CD14-positive monocyte (primary cell): Measurements from ENCODE around the gene FBXO45. TPM values are rescaled to one million over a fixed set of nuclear protein-coding genes. Genes with fewer than 3 reads are reported as not detected.
A peak's percentile ranks its signal among the peaks of the same experiment; 100 is the strongest.
"Not testable (repeated sequence)": the region's sequence is repeated elsewhere in the genome, so short reads cannot be mapped to it uniquely, and the experiment has no call there.

Experiments
- DNase-seq, 3 donors: peaks; one replicate each; pipeline ENCODE4 v3.0.0-alpha.2; 2011 to 2022
- H2AFZ ChIP-seq: 2 replicates; pipeline ENCODE4 v1.6.0; 2012; ENCODE audit warnings: mild to moderate bottlenecking, low read depth, low read length, inconsistent platforms; ENCODE audit not compliant: insufficient read depth, poor library complexity, severe bottlenecking
- H3K27ac ChIP-seq, 2 donors: 1 replicate in 1 of 2; 2 replicates in 1 of 2; pipeline ENCODE4 v1.5.1; 2012 to 2013; ENCODE audit warnings: low read length in 2 of 2, control low read depth in 1 of 2, inconsistent platforms in 1 of 2, low read depth in 1 of 2, mild to moderate bottlenecking in 1 of 2
- H3K27me3 ChIP-seq, 2 donors: one replicate each; pipeline versions ENCODE4 v1.6.0 to v1.6.1; 2011 to 2013; ENCODE audit warnings: low read length in 2 of 2; ENCODE audit not compliant: control insufficient read depth in 2 of 2, insufficient read depth in 2 of 2
- H3K36me3 ChIP-seq, 2 donors: replicated peaks in 1 of 2; 1 replicate in 1 of 2; 2 replicates in 1 of 2; pipeline versions ENCODE4 v1.5.1 to v1.6.1; 2012 to 2013; ENCODE audit warnings: low read length in 2 of 2, control low read depth in 1 of 2, inconsistent platforms in 1 of 2, mild to moderate bottlenecking in 1 of 2; ENCODE audit not compliant: insufficient read depth in 2 of 2, control insufficient read depth in 1 of 2
- H3K4me1 ChIP-seq, 2 donors: 1 replicate in 1 of 2; 2 replicates in 1 of 2; pipeline versions ENCODE4 v1.5.1 to v1.6.1; 2012 to 2013; ENCODE audit warnings: low read length in 2 of 2, control low read depth in 1 of 2, inconsistent platforms in 1 of 2, mild to moderate bottlenecking in 1 of 2, moderate library complexity in 1 of 2; ENCODE audit not compliant: insufficient read depth in 2 of 2, control insufficient read depth in 1 of 2
- H3K4me2 ChIP-seq: replicated peaks from 2 replicates; pipeline ENCODE3; 2012; ENCODE audit warnings: low read length, moderate library complexity, mild to moderate bottlenecking; ENCODE audit not compliant: poor library complexity, severe bottlenecking; ENCODE audit errors: extremely low read depth
- H3K4me3 ChIP-seq, 3 experiments: fragments of 200-600 bp in 1 of 3; sonication (generic) in 1 of 3; replicated peaks in 1 of 3; 1 replicate in 2 of 3; 2 replicates in 1 of 3; pipeline ENCODE4 v1.5.1; 2011 to 2013; ENCODE audit warnings: low read length in 3 of 3, mild to moderate bottlenecking in 3 of 3, control low read depth in 2 of 3, low read depth in 2 of 3, inconsistent platforms in 1 of 3, moderate library complexity in 1 of 3
- H3K79me2 ChIP-seq: 2 replicates; pipeline ENCODE4 v1.6.0; 2012; ENCODE audit warnings: mild to moderate bottlenecking, control low read depth, inconsistent platforms, low read length, moderate library complexity; ENCODE audit not compliant: insufficient read depth
- H3K9ac ChIP-seq: 2 replicates; pipeline ENCODE4 v1.6.0; 2017; ENCODE audit warnings: low read length, mild to moderate bottlenecking; ENCODE audit not compliant: insufficient read depth, poor library complexity, severe bottlenecking
- H3K9me3 ChIP-seq, 2 donors: replicated peaks in 1 of 2; 1 replicate in 1 of 2; 2 replicates in 1 of 2; pipeline versions ENCODE4 v1.5.1 to v1.6.1; 2012 to 2013; ENCODE audit warnings: low read length in 2 of 2, control low read depth in 1 of 2; ENCODE audit not compliant: control insufficient read depth in 1 of 2, insufficient read depth in 1 of 2
- H4K20me1 ChIP-seq: 2 replicates; pipeline ENCODE4 v1.6.0; 2012; ENCODE audit warnings: mild to moderate bottlenecking, low read length, control low read depth, moderate library complexity; ENCODE audit not compliant: insufficient read depth
- H3K27ac Mint-ChIP-seq, 7 donors: one replicate each; pipeline ENCODE4 v1.8.0; 2020; ENCODE audit warnings: mild to moderate bottlenecking in 7 of 7, mixed read lengths in 7 of 7, moderate library complexity in 6 of 7, inconsistent platforms in 2 of 7
- H3K27me3 Mint-ChIP-seq, 3 donors: one replicate each; pipeline ENCODE4 v1.8.0; 2021 to 2022; ENCODE audit warnings: low read depth in 3 of 3, mild to moderate bottlenecking in 3 of 3, mixed read lengths in 3 of 3, moderate library complexity in 3 of 3, inconsistent platforms in 1 of 3
- H3K36me3 Mint-ChIP-seq, 2 donors: one replicate each; pipeline ENCODE4 v1.8.0; 2020; ENCODE audit warnings: mixed read lengths in 2 of 2, inconsistent platforms in 1 of 2, mild to moderate bottlenecking in 1 of 2
- H3K4me1 Mint-ChIP-seq: one replicate; pipeline ENCODE4 v1.8.0; 2020; ENCODE audit warnings: mild to moderate bottlenecking, mixed read lengths
- H3K4me3 Mint-ChIP-seq, 2 donors: one replicate each; pipeline ENCODE4 v1.8.0; 2020; ENCODE audit warnings: mild to moderate bottlenecking in 2 of 2, mixed read lengths in 2 of 2, moderate library complexity in 1 of 2
- H3K9me3 Mint-ChIP-seq, 7 donors: one replicate each; pipeline ENCODE4 v1.8.0; 2020 to 2022; ENCODE audit warnings: mixed read lengths in 7 of 7, mild to moderate bottlenecking in 6 of 7, moderate library complexity in 6 of 7, inconsistent platforms in 2 of 7
- CTCF ChIP-seq: fragments of 200-600 bp; IDR thresholded peaks from one replicate; pipeline ENCODE4 v1.8.0; 2022; ENCODE audit warnings: antibody characterized with exemption, mild to moderate bottlenecking
- WGBS: methylation state at CpG from one replicate; pipeline ENCODE4 v1.1.5; 2013; ENCODE audit warnings: missing lambda C conversion rate; ENCODE audit not compliant: insufficient coverage; 5-methylcytosine and 5-hydroxymethylcytosine counted together
- intact Hi-C, 2 donors: fragments of 100-400 bp; cut with micrococcal nuclease; formaldehyde crosslinking; loops; one replicate each; pipeline versions ENCODE4 v1.15.0 to v1.15.1; 2023
- polyA plus RNA-seq, 3 donors: library from polyadenylated mRNA; depleted of rRNA in 1 of 3; unstranded in 2 of 3; stranded (reverse) in 1 of 3; fragments of 300-500 nt in 2 of 3; fragments of >200 nt in 1 of 3; fragmentation: Illumina TruSeq in 2 of 3; gene quantifications; 1 replicate in 2 of 3; 2 replicates in 1 of 3; pipeline ENCODE4 v1.2.3, GENCODE V29; 2012 to 2021

Gene FBXO45
- polyA plus RNA-seq, 3 donors: 1.8 to 2.8 (median 2.3) TPM

GRCh38 chr3:196519718-196520082 lies 48.8 kb upstream of the FBXO45 start:
- Histone ChIP-seq H3K9me3 (peaks cover 53 to 62% of the 10 kb centered on the region in 2 donors), H3K27me3 (no peaks in the 10 kb centered on the region), H3K36me3 (no peaks in the 10 kb centered on the region), H3K4me2 (no peak overlapping the region), H2AFZ (no peak overlapping the region), H3K79me2 (no peaks in the 10 kb centered on the region), H3K27ac (no peak overlapping the region), H4K20me1 (no peaks in the 10 kb centered on the region), H3K4me3 (peak overlapping the region in 1 of 3 experiments; percentile 25), H3K9ac (no peak overlapping the region), H3K4me1 (no peaks in the 10 kb centered on the region)
- Mint-ChIP-seq H3K36me3 (no peaks in the 10 kb centered on the region), H3K27me3 (peaks cover 0 to 2% (median 0%) of the 10 kb centered on the region in 3 donors), H3K27ac (no peak overlapping the region), H3K9me3 (peaks cover 35 to 71% (median 66%) of the 10 kb centered on the region in 7 donors), H3K4me1 (no peaks in the 10 kb centered on the region), H3K4me3 (no peak overlapping the region)
- WGBS: no CpG with 5 or more reads among the region's 5 CpGs
- no peak for TF ChIP-seq CTCF
- intact Hi-C loops: loop anchor here in 1 of 2 donors (5.0 kb wide), 1 partner anchor 267 kb away; no protein-coding TSS in a partner anchor
- no peak for DNase-seq

- peaks cover 53 to 62% of the 10 kb centered on the region in 2 donors for H3K9me3 ChIP-seq
- H3K27me3 Mint-ChIP-seq, DNase-seq, H3K4me3 ChIP-seq, H3K27ac Mint-ChIP-seq, H3K4me2 ChIP-seq, H3K4me1 Mint-ChIP-seq, intact Hi-C loops, H3K27ac ChIP-seq, H3K79me2 ChIP-seq, H4K20me1 ChIP-seq, H3K36me3 Mint-ChIP-seq, H3K27me3 ChIP-seq, H2AFZ ChIP-seq, H3K4me3 Mint-ChIP-seq, H3K4me1 ChIP-seq, H3K9ac ChIP-seq, H3K36me3 ChIP-seq: not testable (repeated sequence)
- 97% methylated on average over 6 of the region's 12 CpGs for WGBS
- peaks cover 33 to 68% (median 64%) of the 10 kb centered on the region in 7 donors for H3K9me3 Mint-ChIP-seq
Observed at GRCh38 chr3:196521291-196521690, 47.2 kb upstream of the FBXO45 start.
